Thyroid gland (tissue), 4 donors: ENCODE data around the gene RNF141. TPM values are rescaled to one million over a fixed set of nuclear protein-coding genes. Genes with fewer than 3 reads are reported as not detected.

Experiments used
- DNase-seq, 2 donors: peaks; one replicate each; pipeline ENCODE4 v3.0.0-alpha.2; 2019
- H3K27ac ChIP-seq, 3 donors: fragments of 200-600 bp; sonication (generic); 1 replicate in 2 of 3; 2 replicates in 1 of 3; pipeline ENCODE4 v1.5.1; 2016 to 2019; ENCODE audit warnings: mild to moderate bottlenecking in 1 of 3, moderate library complexity in 1 of 3
- H3K27me3 ChIP-seq: fragments of 200-600 bp; sonication (generic); one replicate; pipeline ENCODE4 v1.5.1; 2019
- H3K36me3 ChIP-seq, 2 donors: fragments of 200-600 bp; sonication (generic); one replicate each; pipeline ENCODE4 v1.5.1; 2016 to 2019
- H3K4me1 ChIP-seq, 2 donors: fragments of 200-600 bp; sonication (generic); one replicate each; pipeline ENCODE4 v1.5.1; 2017 to 2019
- H3K4me3 ChIP-seq, 3 donors: fragments of 200-600 bp; sonication (generic); replicated peaks in 1 of 3; 1 replicate in 2 of 3; 2 replicates in 1 of 3; pipeline ENCODE4 v1.5.1; 2016; ENCODE audit warnings: mild to moderate bottlenecking in 1 of 3
- H3K9me3 ChIP-seq: fragments of 200-600 bp; sonication (generic); one replicate; pipeline ENCODE4 v1.5.1; 2017
- CTCF ChIP-seq, 6 experiments: fragments of 200-600 bp in 3 of 6; fragments of 450-650 bp in 3 of 6; sonication (generic) in 3 of 6; IDR thresholded peaks; one replicate each; pipeline ENCODE4 v1.5.1; 2016 to 2019; ENCODE audit warnings: antibody characterized with exemption in 6 of 6, mild to moderate bottlenecking in 2 of 6, inconsistent platforms in 1 of 6, moderate library complexity in 1 of 6
- POLR2A ChIP-seq, 2 donors: fragments of 450-650 bp; IDR thresholded peaks; one replicate each; pipeline ENCODE4 v1.6.1; 2017; ENCODE audit warnings: antibody characterized with exemption in 2 of 2, mild to moderate bottlenecking in 2 of 2, moderate library complexity in 1 of 2
- WGBS, 2 donors: methylation state at CpG; one replicate each; pipeline ENCODE4 v1.1.5; 2017; 5-methylcytosine and 5-hydroxymethylcytosine counted together
- intact Hi-C: fragments of 100-400 bp; cut with DNase I; formaldehyde crosslinking; loops from one replicate; pipeline ENCODE4 v1.15.1; 2023
- total RNA-seq, 4 donors: library from RNA; depleted of rRNA; stranded (reverse); fragments of >200 nt; gene quantifications; one replicate each; pipeline ENCODE4 v1.2.3, GENCODE V29; 2016

RNF141 gene
- total RNA-seq, 4 donors from 2014 or later: 32.4 to 45.3 (median 40.7) TPM

- Histone ChIP-seq H3K9me3 (no peaks in the 10 kb centered on the region), H3K4me1 (no peaks in the 10 kb centered on the region), H3K27me3 (no peaks in the 10 kb centered on the region), H3K4me3 (no peak overlapping the region), H3K27ac (no peak overlapping the region), H3K36me3 (no peaks in the 10 kb centered on the region)
- intact Hi-C loops: no loop called here
- WGBS, 2 donors: 91 to 100% methylated on average over 1 of the region's 1 CpG
- TF ChIP-seq CTCF (IDR thresholded peaks at IDR 0.05): no peak
- no peak for TF ChIP-seq POLR2A (IDR thresholded peaks at IDR 0.05)
- DNase-seq: no peak
These were observed 21.0 kb upstream of the RNF141 start for GRCh38 chr11:10561947-10562346.

DNA sequence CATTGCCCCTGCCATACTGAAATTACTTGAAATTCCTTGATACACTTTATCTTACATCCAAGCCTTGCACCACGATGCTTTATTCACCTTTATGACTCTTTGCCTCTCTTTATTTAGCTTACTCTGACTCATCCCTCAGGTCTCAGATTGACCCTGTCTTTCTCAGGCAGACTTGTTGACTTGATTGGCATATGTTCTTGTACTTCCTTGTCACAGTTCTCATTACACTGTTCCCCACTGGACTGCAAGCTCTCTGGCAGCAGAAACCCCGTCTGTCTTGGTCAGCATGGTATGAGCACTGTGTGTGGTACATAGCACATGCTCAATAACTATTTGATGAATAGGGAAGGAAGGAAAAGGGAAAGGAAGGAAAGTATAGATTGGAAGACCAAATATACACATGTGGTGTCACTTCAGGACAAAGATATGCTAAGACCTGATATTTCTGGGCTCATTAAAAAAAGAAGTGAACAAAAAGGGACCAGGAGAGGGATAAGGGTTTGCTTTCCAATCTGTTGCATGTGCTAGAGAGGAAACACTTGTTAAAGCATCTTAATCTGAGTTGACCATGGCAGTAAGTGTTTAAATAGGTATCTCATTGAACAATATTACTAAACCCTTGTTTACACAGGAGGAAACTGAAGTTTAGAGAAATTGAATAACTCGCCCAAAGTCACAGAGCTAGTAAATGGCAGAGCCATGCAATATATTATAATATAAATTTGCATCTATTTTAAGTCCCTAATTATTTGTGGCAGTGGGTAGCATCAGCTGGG, 20.2 kb upstream of the RNF141 start:
- no peaks in the 10 kb centered on the region for H3K9me3 ChIP-seq
- no peak for DNase-seq
- TF ChIP-seq CTCF (IDR thresholded peaks at IDR 0.05): no peak
- TF ChIP-seq POLR2A (IDR thresholded peaks at IDR 0.05): no peak
- no peaks in the 10 kb centered on the region for H3K4me1 ChIP-seq
- intact Hi-C loops: no loop called here
- 77 to 89% methylated on average over 3 of the region's 3 CpGs for WGBS, 2 donors
- H3K27me3 ChIP-seq: no peaks in the 10 kb centered on the region
- no peak overlapping the region for H3K4me3 ChIP-seq
- H3K36me3 ChIP-seq: no peaks in the 10 kb centered on the region
- no peak overlapping the region for H3K27ac ChIP-seq

GRCh38 chr11:10558288-10558687, 17.3 kb upstream of the RNF141 start:
- no peak for DNase-seq
- intact Hi-C loops: no loop called here
- 80 to 82% methylated on average over 3 of the region's 3 CpGs for WGBS, 2 donors
- no peaks in the 10 kb centered on the region for H3K36me3 ChIP-seq
- no peaks in the 10 kb centered on the region for H3K4me1 ChIP-seq
- no peaks in the 10 kb centered on the region for H3K9me3 ChIP-seq
- H3K27ac ChIP-seq: no peak overlapping the region
- no peak for TF ChIP-seq POLR2A (IDR thresholded peaks at IDR 0.05)
- no peak for TF ChIP-seq CTCF (IDR thresholded peaks at IDR 0.05)
- no peaks in the 10 kb centered on the region for H3K27me3 ChIP-seq
- H3K4me3 ChIP-seq: no peak overlapping the region

DNA sequence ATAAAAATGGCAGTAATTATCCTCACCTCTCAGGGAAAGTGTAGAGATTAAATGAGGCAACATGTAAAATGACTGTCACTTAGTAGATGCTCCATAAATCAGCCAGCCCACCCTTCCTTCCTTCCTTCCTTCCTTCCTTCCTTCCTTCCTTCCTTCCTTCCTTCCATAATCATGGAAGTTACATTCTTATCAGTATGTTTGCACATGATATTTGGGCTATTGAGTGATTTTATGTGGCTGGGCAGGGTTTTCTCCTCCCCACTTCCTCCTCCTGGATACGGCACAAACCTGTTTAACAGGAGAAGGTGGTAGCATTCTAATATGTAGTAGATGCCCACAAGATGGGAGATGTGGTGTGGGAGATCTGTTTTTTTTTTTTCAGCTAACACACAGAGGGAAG, 15.6 kb upstream of the RNF141 start:
- Histone ChIP-seq H3K4me3 (no peak overlapping the region), H3K9me3 (no peaks in the 10 kb centered on the region), H3K27ac (no peak overlapping the region), H3K36me3 (no peaks in the 10 kb centered on the region), H3K4me1 (no peaks in the 10 kb centered on the region), H3K27me3 (no peaks in the 10 kb centered on the region)
- TF ChIP-seq CTCF (IDR thresholded peaks at IDR 0.05) (no peak), POLR2A (IDR thresholded peaks at IDR 0.05) (no peak)
- WGBS, 2 donors: 82% methylated on average over 1 of the region's 1 CpG
- no peak for DNase-seq
- intact Hi-C loops: no loop called here

DNA sequence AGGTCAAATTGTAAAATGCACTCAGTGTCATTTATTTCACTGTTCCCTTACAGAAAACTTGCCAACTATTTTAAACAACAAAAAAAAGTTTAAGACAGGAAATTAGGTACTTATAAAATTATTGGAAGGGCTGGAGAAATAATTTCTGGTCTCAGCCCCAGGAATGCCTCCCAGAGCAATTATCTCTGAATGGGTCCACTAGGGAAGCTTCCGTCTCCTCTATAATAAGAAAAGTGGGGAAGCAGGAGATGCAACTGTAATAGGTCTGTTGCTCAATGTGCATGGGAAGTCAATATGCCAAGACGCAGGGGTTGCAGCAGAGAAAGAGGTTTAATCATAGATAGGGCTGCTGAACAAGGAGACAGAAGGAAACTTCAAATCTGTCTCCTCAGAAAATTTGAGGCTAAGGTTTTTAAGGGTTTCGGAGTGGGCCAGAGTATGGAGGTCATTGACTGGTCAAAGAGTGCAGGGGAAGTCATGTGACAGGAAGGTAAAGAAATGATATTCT, 10.9 kb upstream of the RNF141 start:
- DNase-seq: no peak
- intact Hi-C loops: no loop called here
- no peak for TF ChIP-seq CTCF (IDR thresholded peaks at IDR 0.05)
- no peak for TF ChIP-seq POLR2A (IDR thresholded peaks at IDR 0.05)
- H3K9me3 ChIP-seq: no peaks in the 10 kb centered on the region
- WGBS, 2 donors: 92 to 97% methylated on average over 3 of the region's 3 CpGs
- no peaks in the 10 kb centered on the region for H3K27me3 ChIP-seq
- H3K4me1 ChIP-seq: no peaks in the 10 kb centered on the region
- H3K36me3 ChIP-seq: no peaks in the 10 kb centered on the region
- H3K4me3 ChIP-seq: no peak overlapping the region
- H3K27ac ChIP-seq: no peak overlapping the region
